AG08396 (cell line): ENCODE data around the gene OR52B2.

Source experiments
- DNase-seq: peaks from one replicate; pipeline ENCODE4 v3.0.0; 2012; ENCODE audit warnings: low spot score, mixed read lengths

The OR52B2 gene

DNA sequence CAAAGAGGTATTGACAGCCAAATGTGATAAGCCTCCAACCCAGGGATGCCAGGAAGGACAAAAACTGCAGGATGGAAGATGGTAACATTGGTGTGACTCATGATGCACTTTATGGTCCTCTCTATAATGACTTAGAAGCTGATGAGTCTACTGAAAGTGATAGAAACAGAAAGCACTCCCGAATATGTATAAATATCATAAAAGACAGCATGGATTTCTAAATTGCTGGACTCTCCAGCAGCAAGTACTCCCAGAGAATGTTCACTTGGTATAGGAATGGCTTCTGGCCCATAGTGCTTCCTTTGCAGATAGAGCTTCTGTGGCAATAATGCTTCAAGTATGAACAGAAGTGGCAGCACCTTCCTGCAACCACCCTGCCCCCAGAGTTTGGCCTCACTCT lies at the start of gene OR52B2:
OR52B2 (minus strand) TSS at position 101 of the 400 bp plus-strand sequence; CDS start at position 101, 0 bp downstream.
- DNase-seq: no peak

GRCh38 chr11:6219359-6219758 lies 49.2 kb upstream of the OR52B2 start:
- DNase-seq: peak; percentile 74

DNA sequence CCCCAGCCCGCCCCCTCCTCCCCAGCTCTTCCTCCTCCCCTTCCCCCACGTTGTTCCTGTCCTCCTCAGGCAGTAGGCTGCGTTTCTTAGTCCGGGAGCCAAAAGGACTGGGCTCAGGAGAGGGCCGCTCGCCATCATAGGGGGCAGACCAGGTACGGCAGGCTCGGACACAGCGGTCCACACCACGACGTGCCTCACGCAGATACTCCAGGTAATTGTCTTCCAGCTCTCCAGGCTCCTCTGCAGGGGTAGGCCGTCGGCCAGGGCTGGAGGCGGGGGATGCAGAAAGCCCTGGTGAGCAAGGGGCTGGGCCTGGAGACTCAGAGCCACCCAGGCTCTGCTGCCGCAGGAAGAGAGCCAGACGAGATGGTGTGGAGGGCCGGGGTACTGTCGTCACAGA lies 47.6 kb upstream of the OR52B2 start:
- no peak for DNase-seq

GRCh38 chr11:6216501-6216900 lies 46.4 kb upstream of the OR52B2 start:
- DNase-seq: no peak

DNA sequence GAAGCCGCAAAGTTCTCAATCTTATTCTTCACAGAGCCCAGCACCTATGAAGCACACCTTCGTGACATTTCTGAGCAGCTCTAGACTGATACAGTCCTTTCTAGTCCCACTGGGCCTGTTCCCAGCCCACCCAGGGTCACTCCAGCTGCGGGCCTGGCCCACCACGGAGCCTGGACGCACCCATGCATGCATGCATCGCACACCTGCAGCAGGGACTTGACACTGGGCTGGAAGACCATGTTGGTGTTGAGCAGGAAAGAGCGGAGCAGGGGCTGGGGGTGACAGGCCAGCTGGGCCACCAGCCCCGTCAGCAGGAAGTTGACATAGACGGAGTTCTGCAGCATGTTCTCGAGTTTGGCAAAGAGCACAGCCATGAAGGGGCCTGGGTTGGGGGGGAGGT lies 44.4 kb upstream of the OR52B2 start:
- no peak for DNase-seq

GRCh38 chr11:6210274-6210955 lies 40.3 kb upstream of the OR52B2 start:
- DNase-seq: peak; percentile 70

DNA sequence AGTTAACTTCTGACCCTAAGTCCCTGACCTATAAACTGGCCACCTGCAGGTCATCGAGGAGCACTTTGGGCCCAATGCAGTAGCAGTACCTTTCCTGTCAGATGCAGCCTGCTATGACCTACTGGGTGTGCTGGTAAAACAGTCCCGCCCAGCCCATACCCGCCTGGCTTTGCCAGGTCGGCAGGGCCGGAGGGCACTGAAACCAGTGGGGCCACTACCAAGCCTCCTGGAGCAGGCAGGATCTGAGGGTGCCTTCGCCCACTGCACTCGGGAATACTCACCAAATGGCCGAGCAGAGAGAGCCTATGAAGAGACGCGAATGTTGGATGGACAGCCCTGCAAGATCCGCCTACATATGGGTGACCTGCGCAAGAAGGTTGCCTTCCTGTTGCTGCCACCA lies 39.7 kb upstream of the OR52B2 start:
- no peak for DNase-seq

DNA sequence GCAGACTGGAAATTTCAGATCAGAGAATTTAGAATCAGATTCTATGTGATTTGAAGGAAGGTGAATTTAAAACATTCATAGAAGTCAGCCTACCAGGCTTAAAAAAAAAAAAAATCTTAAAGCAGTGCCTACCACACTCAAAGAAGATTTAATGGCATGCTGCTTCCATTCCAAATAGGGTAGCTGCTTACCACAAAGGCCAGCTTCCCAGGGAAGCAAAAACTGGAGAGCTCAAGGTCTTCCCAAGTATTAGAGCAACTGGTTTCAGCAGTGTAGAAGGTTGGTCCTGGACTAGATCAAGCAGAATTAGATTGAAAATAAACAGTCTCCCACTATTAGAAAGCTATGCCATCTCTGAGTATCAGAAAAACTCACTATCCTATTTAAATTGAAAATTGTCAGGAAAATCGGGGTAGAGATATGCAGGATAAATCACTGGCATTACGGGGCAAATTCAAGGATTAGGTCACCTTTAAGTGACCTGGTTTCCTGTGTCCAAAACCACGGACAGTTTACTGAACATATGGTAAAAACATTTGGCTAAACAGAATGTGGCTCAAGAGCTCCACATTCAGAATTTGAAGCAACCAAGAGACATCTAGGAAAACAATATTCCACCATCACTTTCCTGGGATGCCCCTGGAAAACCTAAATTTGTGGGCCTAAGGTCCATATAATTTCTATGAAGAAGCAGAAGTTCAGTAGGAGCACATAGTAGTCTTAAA lies 36.5 kb upstream of the OR52B2 start:
- DNase-seq: no peak

- DNase-seq: no peak
These were observed 35.2 kb upstream of the OR52B2 start, which contains the start of gene C11orf42 for GRCh38 chr11:6205366-6205765. Gene C11orf42 (plus strand): TSS chr11:6205557. CDS start chr11:6205616, 59 bp downstream.

- no peak for DNase-seq
These were observed 34.6 kb upstream of the OR52B2 start for GRCh38 chr11:6204706-6205105.

DNA sequence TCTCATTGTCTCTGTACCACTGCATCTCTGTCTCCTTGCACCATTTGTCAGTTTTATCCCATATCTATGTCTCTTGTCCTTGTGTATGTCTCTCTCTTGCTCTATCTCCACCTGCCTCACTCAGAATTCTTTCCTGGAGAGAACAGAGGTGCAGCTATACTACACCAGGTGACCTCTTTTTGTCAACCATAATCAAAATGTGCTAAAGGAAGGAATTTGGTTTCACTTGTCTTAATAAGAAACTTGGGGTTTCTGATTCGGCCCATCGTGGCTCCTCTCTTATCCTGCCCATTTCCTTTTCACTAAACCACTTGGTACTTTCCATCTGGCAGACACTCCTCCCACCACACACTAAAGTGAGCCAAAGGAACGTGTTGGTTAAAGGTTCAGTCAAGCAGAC lies 33.2 kb upstream of the OR52B2 start:
- no peak for DNase-seq

- DNase-seq: no peak
These were observed 31.9 kb upstream of the OR52B2 start for GRCh38 chr11:6202041-6202440.

DNA sequence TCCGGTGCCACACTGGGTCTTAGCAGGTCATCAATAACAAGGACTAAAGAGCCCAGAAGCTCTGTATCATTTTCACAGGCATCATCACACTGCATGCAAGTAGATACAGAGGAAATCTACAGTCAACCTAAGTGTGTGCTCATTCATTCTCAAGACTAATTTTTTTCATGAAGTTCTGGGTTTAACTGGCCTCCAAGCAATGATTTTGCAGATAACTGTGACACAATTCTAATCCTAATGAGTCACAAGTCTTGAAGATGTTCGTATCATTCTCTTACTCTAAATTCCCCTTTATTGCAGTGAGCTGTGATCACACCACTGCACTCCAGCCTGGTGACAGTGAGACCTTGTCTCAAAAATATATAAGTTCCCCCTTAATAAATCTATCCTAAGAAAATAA lies 31.4 kb upstream of the OR52B2 start:
- no peak for DNase-seq

DNA sequence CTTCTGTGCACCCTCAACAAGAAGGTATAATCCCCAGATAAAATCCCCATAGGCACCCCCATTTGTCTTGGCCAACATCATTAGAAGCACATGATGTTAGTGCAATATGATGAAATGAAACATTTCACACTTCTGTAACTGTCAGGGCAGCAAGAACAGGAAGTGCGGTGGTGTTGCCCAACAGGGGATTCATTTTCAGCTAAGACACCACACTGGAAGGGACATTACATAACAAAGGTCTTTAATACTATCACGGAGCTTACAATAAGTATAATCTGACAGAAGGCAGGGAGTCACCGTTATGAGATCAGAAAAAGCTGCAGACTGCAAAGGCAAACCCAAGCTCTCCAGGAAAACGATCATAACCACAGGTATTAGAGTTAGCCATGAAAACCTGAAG lies 30.8 kb upstream of the OR52B2 start:
- no peak for DNase-seq

DNA sequence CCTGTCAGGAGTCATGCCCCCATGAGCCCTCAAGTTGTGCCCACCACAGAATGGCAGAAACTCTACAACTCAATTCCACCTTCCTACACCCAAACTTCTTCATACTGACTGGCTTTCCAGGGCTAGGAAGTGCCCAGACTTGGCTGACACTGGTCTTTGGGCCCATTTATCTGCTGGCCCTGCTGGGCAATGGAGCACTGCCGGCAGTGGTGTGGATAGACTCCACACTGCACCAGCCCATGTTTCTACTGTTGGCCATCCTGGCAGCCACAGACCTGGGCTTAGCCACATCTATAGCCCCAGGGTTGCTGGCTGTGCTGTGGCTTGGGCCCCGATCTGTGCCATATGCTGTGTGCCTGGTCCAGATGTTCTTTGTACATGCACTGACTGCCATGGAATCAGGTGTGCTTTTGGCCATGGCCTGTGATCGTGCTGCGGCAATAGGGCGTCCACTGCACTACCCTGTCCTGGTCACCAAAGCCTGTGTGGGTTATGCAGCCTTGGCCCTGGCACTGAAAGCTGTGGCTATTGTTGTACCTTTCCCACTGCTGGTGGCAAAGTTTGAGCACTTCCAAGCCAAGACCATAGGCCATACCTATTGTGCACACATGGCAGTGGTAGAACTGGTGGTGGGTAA lies 29.2 kb upstream of the OR52B2 start, which contains the start of gene OR52W1:
OR52W1 (plus strand) TSS at position 51 of the 637 bp plus-strand sequence; CDS start at position 51, 0 bp downstream.
- no peak for DNase-seq

GRCh38 chr11:6197466-6198200 lies 27.5 kb upstream of the OR52B2 start:
- DNase-seq: no peak

DNA sequence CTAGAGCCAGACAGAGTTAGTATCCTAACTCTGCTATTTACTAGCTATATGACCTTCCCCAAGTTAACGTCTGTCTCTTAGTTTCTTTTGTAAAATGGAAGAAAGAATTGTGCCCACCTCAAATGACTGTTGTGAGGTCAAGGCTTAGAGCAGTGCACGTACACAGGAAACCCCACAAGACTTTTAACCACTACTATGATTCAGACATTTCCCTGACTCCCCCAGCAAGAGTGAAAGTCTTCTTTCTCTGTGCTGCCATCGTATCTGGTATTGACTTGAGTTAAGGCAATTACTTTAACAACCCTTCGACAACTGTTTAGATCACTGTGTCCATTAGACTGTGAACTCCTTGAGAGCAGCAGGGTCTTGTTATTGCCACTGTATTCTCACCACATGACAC lies 26.3 kb upstream of the OR52B2 start:
- DNase-seq: no peak

- no peak for DNase-seq
These were observed 24.0 kb upstream of the OR52B2 start for GRCh38 chr11:6194065-6194581.

GRCh38 chr11:6191742-6192141 lies 21.6 kb upstream of the OR52B2 start:
- DNase-seq: no peak

- no peak for DNase-seq
These were observed 5.3 kb upstream of the OR52B2 start for GRCh38 chr11:6175440-6175839.

GRCh38 chr11:6156628-6157359 lies 13.3 kb downstream of the OR52B2 start:
- no peak for DNase-seq
